NB4 (cell line): ENCODE results near the gene FAM193A.

Source experiments
- DNase-seq: peaks from one replicate; pipeline ENCODE4 v3.0.0; 2010; ENCODE audit warnings: low read depth
- H3K4me3 ChIP-seq: one replicate; pipeline ENCODE4 v1.5.1; 2011; ENCODE audit warnings: mild to moderate bottlenecking, low read depth, low read length, moderate library complexity
- CTCF ChIP-seq: IDR thresholded peaks from one replicate; pipeline ENCODE4 v1.5.1; 2012; ENCODE audit warnings: low read depth, low read length
- MAX ChIP-seq: IDR thresholded peaks from 2 replicates; pipeline ENCODE4 v1.6.1; 2011; ENCODE audit warnings: low read depth, low read length
- MYC ChIP-seq: IDR thresholded peaks from 2 replicates; pipeline ENCODE4 v1.6.1; 2011; ENCODE audit warnings: low read depth, low read length
- POLR2A ChIP-seq: IDR thresholded peaks from 2 replicates; pipeline ENCODE4 v1.6.1; 2011; ENCODE audit warnings: mild to moderate bottlenecking; ENCODE audit not compliant: insufficient read length; ENCODE audit errors: extremely low read depth

The FAM193A gene

GRCh38 chr4:2536193-2537010, at the start of gene FAM193A:
Gene FAM193A (plus strand): TSS chr4:2536647. CDS start chr4:2536916, 269 bp downstream.
- peak; percentile 100 for DNase-seq
- TF ChIP-seq POLR2A (peak; percentile 68), MAX (peak; percentile 73), MYC (peak; percentile 74; the same call in 1 of the 2 replicates), CTCF (no peak)
- H3K4me3 ChIP-seq: peak within 1 kb of the TSS; percentile 92

- TF ChIP-seq POLR2A (no peak), MAX (no peak), MYC (no peak), CTCF (no peak)
- no peak overlapping the region for H3K4me3 ChIP-seq
- DNase-seq: no peak
Measured at GRCh38 chr4:2486981-2487380, 49.5 kb upstream of the FAM193A start.

GRCh38 chr4:2487632-2488031, 48.8 kb upstream of the FAM193A start:
- no peak overlapping the region for H3K4me3 ChIP-seq
- no peak for DNase-seq

GRCh38 chr4:2489081-2489805, 47.2 kb upstream of the FAM193A start:
- TF ChIP-seq MYC (no peak), CTCF (no peak), POLR2A (no peak), MAX (no peak)
- DNase-seq: no peak
- no peak overlapping the region for H3K4me3 ChIP-seq

More at GRCh38 chr4:2487632-2488031, 48.8 kb upstream of the FAM193A start:
- TF ChIP-seq CTCF (no peak), MAX (no peak), POLR2A (no peak)

- TF ChIP-seq CTCF (no peak), MAX (no peak), MYC (no peak), POLR2A (no peak)
- no peak for DNase-seq
- H3K4me3 ChIP-seq: no peak overlapping the region
Measured at GRCh38 chr4:2489841-2490552, 46.5 kb upstream of the FAM193A start.
